GM23338 (cell line): ENCODE data around the gene EMILIN3. TPM values are rescaled to one million over a fixed set of nuclear protein-coding genes. Genes with fewer than 3 reads are reported as not detected.

Source experiments
- ATAC-seq: fragments of 200-7000 bp; cut with Tn5 transposase; 3 replicates; pipeline ENCODE4 v1.9.1; 2020
- DNase-seq: peaks from one replicate; pipeline ENCODE4 v3.0.0-alpha.2; 2015; ENCODE audit warnings: low spot score
- H2AFZ ChIP-seq: fragments of 200-600 bp; sonication (generic); 2 replicates; pipeline ENCODE4 v1.8.0; 2016; ENCODE audit warnings: antibody characterized with exemption, mild to moderate bottlenecking, moderate library complexity
- H3F3A ChIP-seq: fragments of 200-600 bp; sonication (generic); replicated peaks from 2 replicates; pipeline ENCODE4 v1.8.0; 2017; ENCODE audit warnings: antibody characterized with exemption, mixed run types, low read depth
- H3K27ac ChIP-seq: fragments of 200-600 bp; sonication (generic); 2 replicates; pipeline ENCODE4 v1.6.1; 2016; ENCODE audit warnings: low read depth
- H3K27me3 ChIP-seq: fragments of 200-600 bp; sonication (generic); 2 replicates; pipeline ENCODE4 v1.8.0; 2016; ENCODE audit warnings: mild to moderate bottlenecking, mixed run types, moderate library complexity; ENCODE audit not compliant: insufficient read depth
- H3K36me3 ChIP-seq: fragments of 200-600 bp; sonication (generic); 2 replicates; pipeline ENCODE4 v1.8.0; 2016; ENCODE audit warnings: mild to moderate bottlenecking; ENCODE audit not compliant: insufficient read depth
- H3K4me1 ChIP-seq: fragments of 200-600 bp; sonication (generic); 2 replicates; pipeline ENCODE4 v1.8.0; 2016; ENCODE audit warnings: mild to moderate bottlenecking, moderate library complexity; ENCODE audit not compliant: insufficient read depth
- H3K4me2 ChIP-seq: fragments of 200-600 bp; sonication (generic); 2 replicates; pipeline ENCODE4 v1.7.1; 2017; ENCODE audit warnings: mixed run types
- H3K4me3 ChIP-seq: fragments of 200-600 bp; sonication (generic); 2 replicates; pipeline ENCODE4 v1.6.1; 2016; ENCODE audit warnings: mixed run types
- H3K79me2 ChIP-seq: fragments of 200-600 bp; sonication (generic); replicated peaks from 2 replicates; pipeline ENCODE4 v1.8.0; 2017; ENCODE audit warnings: mild to moderate bottlenecking; ENCODE audit not compliant: insufficient read depth
- H3K9me2 ChIP-seq: fragments of 200-600 bp; sonication (generic); 2 replicates; pipeline ENCODE4 v1.8.0; 2017; ENCODE audit not compliant: insufficient read depth
- H4K20me1 ChIP-seq: fragments of 200-600 bp; sonication (generic); replicated peaks from 2 replicates; pipeline ENCODE4 v1.8.0; 2017; ENCODE audit warnings: mild to moderate bottlenecking; ENCODE audit not compliant: insufficient read depth
- H3K27ac Mint-ChIP-seq: 2 replicates; pipeline ENCODE4 v1.8.0; 2020; ENCODE audit warnings: inconsistent platforms, mild to moderate bottlenecking, moderate library complexity, mixed read lengths
- H3K27me3 Mint-ChIP-seq: 3 replicates; pipeline ENCODE4 v1.8.0; 2022; ENCODE audit warnings: low read depth, mild to moderate bottlenecking, moderate library complexity, mixed read lengths, inconsistent platforms; ENCODE audit not compliant: insufficient read depth, poor library complexity
- H3K36me3 Mint-ChIP-seq: 3 replicates; pipeline ENCODE4 v1.8.0; 2021; ENCODE audit warnings: low read depth, mild to moderate bottlenecking, inconsistent platforms, moderate library complexity, mixed read lengths
- H3K4me1 Mint-ChIP-seq: 3 replicates; pipeline ENCODE4 v1.8.0; 2020; ENCODE audit warnings: mild to moderate bottlenecking, inconsistent platforms, mixed read lengths
- H3K4me3 Mint-ChIP-seq: 3 replicates; pipeline ENCODE4 v1.8.0; 2021; ENCODE audit warnings: moderate library complexity, mild to moderate bottlenecking, inconsistent platforms, mixed read lengths
- H3K9me3 Mint-ChIP-seq: 3 replicates; pipeline ENCODE4 v1.8.0; 2020; ENCODE audit warnings: moderate library complexity, mild to moderate bottlenecking, inconsistent platforms, mixed read lengths
- EZH2 ChIP-seq: fragments of 200-600 bp; sonication (generic); IDR thresholded peaks from one replicate; pipeline ENCODE4 v1.8.0; 2017; ENCODE audit warnings: antibody characterized with exemption, mild to moderate bottlenecking, low read depth; ENCODE audit not compliant: unreplicated experiment
- EZH2phosphoT487 ChIP-seq: fragments of 200-600 bp; sonication (generic); IDR thresholded peaks from one replicate; pipeline ENCODE4 v1.8.1; 2018; ENCODE audit warnings: antibody characterized with exemption; ENCODE audit not compliant: unreplicated experiment
- JUNB ChIP-seq: IDR thresholded peaks from one replicate; pipeline ENCODE4 v1.6.1; 2016; ENCODE audit warnings: antibody characterized with exemption; ENCODE audit not compliant: unreplicated experiment
- NANOG ChIP-seq: IDR thresholded peaks from 2 replicates; pipeline ENCODE4 v1.6.1; 2016; ENCODE audit warnings: antibody characterized with exemption, borderline replicate concordance
- POLR2AphosphoS5 ChIP-seq: IDR thresholded peaks from 2 replicates; pipeline ENCODE4 v1.6.1; 2016; ENCODE audit warnings: antibody characterized with exemption, low read depth
- REST ChIP-seq: IDR thresholded peaks from one replicate; pipeline ENCODE4 v1.6.1; 2018; ENCODE audit warnings: antibody characterized with exemption; ENCODE audit not compliant: unreplicated experiment
- STAT1 ChIP-seq: IDR thresholded peaks from one replicate; pipeline ENCODE4 v1.6.1; 2016; ENCODE audit warnings: antibody characterized with exemption; ENCODE audit not compliant: unreplicated experiment
- ZNF114 ChIP-seq: fragments of 250-450 bp; sonication (Bioruptor Pico); IDR thresholded peaks from 2 replicates; pipeline ENCODE4 v1.5.0; 2020; ENCODE audit warnings: mild to moderate bottlenecking, moderate library complexity
- polyA plus RNA-seq: library from polyadenylated mRNA; unstranded; fragments of >200 nt; fragmentation: Nextera tagmentation; extraction: Ambion mirVana; gene quantifications from 2 replicates; pipeline ENCODE4 v1.2.1, GENCODE V29; 2016
- total RNA-seq: library from RNA; depleted of rRNA; stranded (reverse); fragments of >200 nt; shearing (Covaris generic); gene quantifications from 2 replicates; pipeline ENCODE4 v1.2.3, GENCODE V29; 2014
- TF ChIP-seq, protein P1 (sequence below): fragments of 250-450 bp; sonication (Bioruptor Pico); IDR thresholded peaks from 2 replicates; pipeline ENCODE4 v1.5.0; 2020; ENCODE audit warnings: mild to moderate bottlenecking, moderate library complexity
- TF ChIP-seq, protein P2 (sequence below): IDR thresholded peaks from 2 replicates; pipeline ENCODE4 v1.6.1; 2016; ENCODE audit warnings: antibody characterized with exemption

EMILIN3 gene
- total and polyA plus RNA-seq, 2 experiments from 2014 or later = 0.53 to 6.6 TPM

DNA sequence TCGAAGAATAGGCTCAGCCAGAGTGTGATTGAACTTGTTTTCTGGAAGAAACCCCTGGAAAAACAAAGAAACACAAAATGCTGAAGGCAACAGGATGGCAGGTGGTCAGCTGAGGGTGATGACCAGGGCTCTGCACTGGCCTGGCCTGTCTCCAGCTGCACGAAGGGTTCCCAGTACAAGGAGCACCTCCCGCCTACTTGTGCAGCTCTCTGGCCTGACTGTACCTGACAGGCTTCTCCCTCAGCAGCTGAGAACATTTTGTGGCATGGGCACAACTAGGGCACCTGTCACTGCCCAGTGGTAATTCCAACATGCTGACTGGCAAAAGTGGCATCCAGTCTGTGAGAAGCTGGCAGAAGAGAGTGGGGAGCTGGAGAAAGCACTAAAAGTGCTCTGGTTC is 38.8 kb upstream of the EMILIN3 start:
- Histone ChIP-seq H3K4me1 (no peaks in the 10 kb centered on the region), H2AFZ (no peak overlapping the region), H4K20me1 (peaks cover 2% of the 10 kb centered on the region; the same call in 1 of the 2 replicates), H3K79me2 (no peaks in the 10 kb centered on the region), H3K4me2 (no peak overlapping the region), H3K27ac (no peak overlapping the region), H3K36me3 (peaks cover 20% of the 10 kb centered on the region), H3K9me2 (no peaks in the 10 kb centered on the region), H3K27me3 (no peaks in the 10 kb centered on the region), H3F3A (no peaks in the 10 kb centered on the region), H3K4me3 (no peak overlapping the region)
- DNase-seq = no peak
- TF ChIP-seq EZH2 (no peak), NANOG (no peak), ZNF114 (no peak), EZH2phosphoT487 (no peak), STAT1 (no peak), JUNB (no peak), POLR2AphosphoS5 (no peak), REST (no peak)
- TF ChIP-seq, protein P1, sequence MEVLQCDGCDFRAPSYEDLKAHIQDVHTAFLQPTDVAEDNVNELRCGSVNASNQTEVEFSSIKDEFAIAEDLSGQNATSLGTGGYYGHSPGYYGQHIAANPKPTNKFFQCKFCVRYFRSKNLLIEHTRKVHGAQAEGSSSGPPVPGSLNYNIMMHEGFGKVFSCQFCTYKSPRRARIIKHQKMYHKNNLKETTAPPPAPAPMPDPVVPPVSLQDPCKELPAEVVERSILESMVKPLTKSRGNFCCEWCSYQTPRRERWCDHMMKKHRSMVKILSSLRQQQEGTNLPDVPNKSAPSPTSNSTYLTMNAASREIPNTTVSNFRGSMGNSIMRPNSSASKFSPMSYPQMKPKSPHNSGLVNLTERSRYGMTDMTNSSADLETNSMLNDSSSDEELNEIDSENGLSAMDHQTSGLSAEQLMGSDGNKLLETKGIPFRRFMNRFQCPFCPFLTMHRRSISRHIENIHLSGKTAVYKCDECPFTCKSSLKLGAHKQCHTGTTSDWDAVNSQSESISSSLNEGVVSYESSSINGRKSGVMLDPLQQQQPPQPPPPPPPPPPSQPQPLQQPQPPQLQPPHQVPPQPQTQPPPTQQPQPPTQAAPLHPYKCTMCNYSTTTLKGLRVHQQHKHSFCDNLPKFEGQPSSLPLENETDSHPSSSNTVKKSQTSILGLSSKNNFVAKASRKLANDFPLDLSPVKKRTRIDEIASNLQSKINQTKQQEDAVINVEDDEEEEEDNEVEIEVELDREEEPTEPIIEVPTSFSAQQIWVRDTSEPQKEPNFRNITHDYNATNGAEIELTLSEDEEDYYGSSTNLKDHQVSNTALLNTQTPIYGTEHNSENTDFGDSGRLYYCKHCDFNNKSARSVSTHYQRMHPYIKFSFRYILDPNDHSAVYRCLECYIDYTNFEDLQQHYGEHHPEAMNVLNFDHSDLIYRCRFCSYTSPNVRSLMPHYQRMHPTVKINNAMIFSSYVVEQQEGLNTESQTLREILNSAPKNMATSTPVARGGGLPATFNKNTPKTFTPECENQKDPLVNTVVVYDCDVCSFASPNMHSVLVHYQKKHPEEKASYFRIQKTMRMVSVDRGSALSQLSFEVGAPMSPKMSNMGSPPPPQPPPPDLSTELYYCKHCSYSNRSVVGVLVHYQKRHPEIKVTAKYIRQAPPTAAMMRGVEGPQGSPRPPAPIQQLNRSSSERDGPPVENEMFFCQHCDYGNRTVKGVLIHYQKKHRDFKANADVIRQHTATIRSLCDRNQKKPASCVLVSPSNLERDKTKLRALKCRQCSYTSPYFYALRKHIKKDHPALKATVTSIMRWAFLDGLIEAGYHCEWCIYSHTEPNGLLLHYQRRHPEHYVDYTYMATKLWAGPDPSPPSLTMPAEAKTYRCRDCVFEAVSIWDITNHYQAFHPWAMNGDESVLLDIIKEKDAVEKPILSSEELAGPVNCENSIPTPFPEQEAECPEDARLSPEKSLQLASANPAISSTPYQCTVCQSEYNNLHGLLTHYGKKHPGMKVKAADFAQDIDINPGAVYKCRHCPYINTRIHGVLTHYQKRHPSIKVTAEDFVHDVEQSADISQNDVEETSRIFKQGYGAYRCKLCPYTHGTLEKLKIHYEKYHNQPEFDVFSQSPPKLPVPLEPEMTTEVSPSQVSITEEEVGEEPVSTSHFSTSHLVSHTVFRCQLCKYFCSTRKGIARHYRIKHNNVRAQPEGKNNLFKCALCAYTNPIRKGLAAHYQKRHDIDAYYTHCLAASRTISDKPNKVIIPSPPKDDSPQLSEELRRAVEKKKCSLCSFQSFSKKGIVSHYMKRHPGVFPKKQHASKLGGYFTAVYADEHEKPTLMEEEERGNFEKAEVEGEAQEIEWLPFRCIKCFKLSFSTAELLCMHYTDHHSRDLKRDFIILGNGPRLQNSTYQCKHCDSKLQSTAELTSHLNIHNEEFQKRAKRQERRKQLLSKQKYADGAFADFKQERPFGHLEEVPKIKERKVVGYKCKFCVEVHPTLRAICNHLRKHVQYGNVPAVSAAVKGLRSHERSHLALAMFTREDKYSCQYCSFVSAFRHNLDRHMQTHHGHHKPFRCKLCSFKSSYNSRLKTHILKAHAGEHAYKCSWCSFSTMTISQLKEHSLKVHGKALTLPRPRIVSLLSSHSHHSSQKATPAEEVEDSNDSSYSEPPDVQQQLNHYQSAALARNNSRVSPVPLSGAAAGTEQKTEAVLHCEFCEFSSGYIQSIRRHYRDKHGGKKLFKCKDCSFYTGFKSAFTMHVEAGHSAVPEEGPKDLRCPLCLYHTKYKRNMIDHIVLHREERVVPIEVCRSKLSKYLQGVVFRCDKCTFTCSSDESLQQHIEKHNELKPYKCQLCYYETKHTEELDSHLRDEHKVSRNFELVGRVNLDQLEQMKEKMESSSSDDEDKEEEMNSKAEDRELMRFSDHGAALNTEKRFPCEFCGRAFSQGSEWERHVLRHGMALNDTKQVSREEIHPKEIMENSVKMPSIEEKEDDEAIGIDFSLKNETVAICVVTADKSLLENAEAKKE (CRISPR knock-in tag) = no peak
- TF ChIP-seq, protein P2, sequence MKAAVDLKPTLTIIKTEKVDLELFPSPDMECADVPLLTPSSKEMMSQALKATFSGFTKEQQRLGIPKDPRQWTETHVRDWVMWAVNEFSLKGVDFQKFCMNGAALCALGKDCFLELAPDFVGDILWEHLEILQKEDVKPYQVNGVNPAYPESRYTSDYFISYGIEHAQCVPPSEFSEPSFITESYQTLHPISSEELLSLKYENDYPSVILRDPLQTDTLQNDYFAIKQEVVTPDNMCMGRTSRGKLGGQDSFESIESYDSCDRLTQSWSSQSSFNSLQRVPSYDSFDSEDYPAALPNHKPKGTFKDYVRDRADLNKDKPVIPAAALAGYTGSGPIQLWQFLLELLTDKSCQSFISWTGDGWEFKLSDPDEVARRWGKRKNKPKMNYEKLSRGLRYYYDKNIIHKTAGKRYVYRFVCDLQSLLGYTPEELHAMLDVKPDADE = no peak
- H3K27ac Mint-ChIP-seq = no peak overlapping the region
- H3K4me3 Mint-ChIP-seq = no peak overlapping the region
- no peaks in the 10 kb centered on the region for H3K9me3 Mint-ChIP-seq
- H3K4me1 Mint-ChIP-seq = peaks cover 7% of the 10 kb centered on the region; the same call in 2 of the 3 replicates
- H3K36me3 Mint-ChIP-seq = peaks cover 41% of the 10 kb centered on the region
- ATAC-seq = no peak
- H3K27me3 Mint-ChIP-seq = no peaks in the 10 kb centered on the region
